Neural progenitor cell (in vitro differentiated cells): Measurements from ENCODE around the gene WNT9A.

Experiments used
- EZH2 ChIP-seq: fragments of 200-600 bp; sonication (generic); IDR thresholded peaks from 2 replicates; pipeline ENCODE4 v1.6.1; 2017; ENCODE audit warnings: antibody characterized with exemption, mild to moderate bottlenecking, moderate library complexity
- EZH2phosphoT487 ChIP-seq: fragments of 200-600 bp; sonication (generic); IDR thresholded peaks from 2 replicates; pipeline ENCODE4 v1.6.1; 2017; ENCODE audit warnings: antibody characterized with exemption
- TF ChIP-seq, protein P1 (sequence below): fragments of 200-600 bp; sonication (generic); IDR thresholded peaks from 2 replicates; pipeline ENCODE4 v1.5.1; 2017; ENCODE audit warnings: antibody characterized with exemption, mild to moderate bottlenecking

DNA sequence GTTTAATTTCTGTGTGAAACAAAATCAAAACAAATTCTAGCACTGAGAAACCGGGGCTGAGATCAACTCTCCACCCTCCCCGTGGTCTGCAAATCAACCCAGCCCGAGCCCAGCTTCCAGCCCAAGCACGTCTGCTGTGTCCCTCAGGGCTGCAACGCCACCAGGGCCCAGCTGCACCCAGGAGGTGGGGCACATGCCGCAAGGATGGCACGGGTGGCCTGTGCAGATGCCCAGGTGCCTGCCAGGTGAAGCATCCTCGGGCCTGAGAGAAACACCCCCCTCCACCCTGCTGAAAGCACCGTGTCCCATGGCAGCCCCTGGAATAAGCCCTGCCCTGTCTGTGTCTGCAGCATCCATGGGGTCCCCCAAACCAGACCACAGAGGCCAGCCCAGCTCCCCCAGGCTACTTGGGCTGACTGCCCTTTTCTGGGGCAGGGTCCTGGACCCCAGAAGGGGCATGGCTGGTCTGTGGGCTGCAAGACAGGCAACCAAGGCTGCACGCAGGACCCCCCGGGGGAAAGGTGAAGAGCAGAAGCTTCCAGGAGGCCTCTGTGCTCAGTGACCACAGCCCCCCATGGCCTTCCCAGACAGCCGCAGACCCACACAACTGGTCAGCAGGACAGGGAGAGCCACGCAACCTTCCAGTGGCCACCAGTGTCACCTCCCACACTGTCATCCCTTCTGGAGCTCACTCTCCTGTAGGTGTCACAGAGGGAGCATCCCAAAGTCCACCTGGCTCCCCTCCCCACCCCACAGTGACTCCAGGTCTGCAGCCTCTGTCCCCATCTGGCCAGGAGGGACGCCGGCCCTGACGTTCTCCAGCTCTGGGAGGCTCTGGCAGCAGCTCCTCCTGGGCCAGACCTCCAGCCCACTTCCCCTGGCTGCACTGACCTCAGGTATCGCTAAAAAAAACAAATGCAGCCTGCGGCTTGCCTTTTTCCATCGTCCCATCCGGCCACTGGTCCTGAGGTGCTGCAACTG, 7.7 kb downstream of the WNT9A start:
- TF ChIP-seq, protein P1, sequence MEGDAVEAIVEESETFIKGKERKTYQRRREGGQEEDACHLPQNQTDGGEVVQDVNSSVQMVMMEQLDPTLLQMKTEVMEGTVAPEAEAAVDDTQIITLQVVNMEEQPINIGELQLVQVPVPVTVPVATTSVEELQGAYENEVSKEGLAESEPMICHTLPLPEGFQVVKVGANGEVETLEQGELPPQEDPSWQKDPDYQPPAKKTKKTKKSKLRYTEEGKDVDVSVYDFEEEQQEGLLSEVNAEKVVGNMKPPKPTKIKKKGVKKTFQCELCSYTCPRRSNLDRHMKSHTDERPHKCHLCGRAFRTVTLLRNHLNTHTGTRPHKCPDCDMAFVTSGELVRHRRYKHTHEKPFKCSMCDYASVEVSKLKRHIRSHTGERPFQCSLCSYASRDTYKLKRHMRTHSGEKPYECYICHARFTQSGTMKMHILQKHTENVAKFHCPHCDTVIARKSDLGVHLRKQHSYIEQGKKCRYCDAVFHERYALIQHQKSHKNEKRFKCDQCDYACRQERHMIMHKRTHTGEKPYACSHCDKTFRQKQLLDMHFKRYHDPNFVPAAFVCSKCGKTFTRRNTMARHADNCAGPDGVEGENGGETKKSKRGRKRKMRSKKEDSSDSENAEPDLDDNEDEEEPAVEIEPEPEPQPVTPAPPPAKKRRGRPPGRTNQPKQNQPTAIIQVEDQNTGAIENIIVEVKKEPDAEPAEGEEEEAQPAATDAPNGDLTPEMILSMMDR, result no peak
- TF ChIP-seq EZH2phosphoT487, result no peak
- no peak for TF ChIP-seq EZH2
